Cardiac muscle cell (in vitro differentiated cells and primary cell): ENCODE data around the gene SMPX. TPM values are rescaled to one million over a fixed set of nuclear protein-coding genes. Genes with fewer than 3 reads are reported as not detected.

Source experiments
- DNase-seq, 2 donors: peaks; one replicate each; pipeline versions ENCODE4 v3.0.0 to v3.0.0-alpha.2; 2010 to 2017; ENCODE audit warnings: low read depth in 1 of 2, low spot score in 1 of 2
- H3K27ac ChIP-seq: fragments of 200-600 bp; sonication (generic); 2 replicates; pipeline ENCODE4 v1.5.1; 2016
- H3K27me3 ChIP-seq: fragments of 200-600 bp; sonication (generic); 2 replicates; pipeline ENCODE4 v1.6.0; 2016; ENCODE audit warnings: control low read depth
- H3K36me3 ChIP-seq: fragments of 200-600 bp; sonication (generic); 2 replicates; pipeline ENCODE4 v1.5.1; 2016; ENCODE audit warnings: control low read depth
- H3K4me1 ChIP-seq: fragments of 200-600 bp; sonication (generic); 2 replicates; pipeline ENCODE4 v1.8.1; 2017; ENCODE audit warnings: low read depth, mild to moderate bottlenecking, mixed run types
- H3K4me3 ChIP-seq: fragments of 200-600 bp; sonication (generic); 2 replicates; pipeline ENCODE4 v1.5.1; 2016; ENCODE audit warnings: mild to moderate bottlenecking
- H3K9me3 ChIP-seq: fragments of 200-600 bp; sonication (generic); 2 replicates; pipeline ENCODE4 v1.5.1; 2017; ENCODE audit warnings: low read depth, mild to moderate bottlenecking, control low read depth
- CTCF ChIP-seq: IDR thresholded peaks from 2 replicates; pipeline ENCODE4 v1.5.1; 2012; ENCODE audit warnings: low read depth, mild to moderate bottlenecking, low read length
- polyA plus RNA-seq: library from polyadenylated mRNA; unstranded; fragments of >200 nt; fragmentation: Nextera tagmentation; extraction: Ambion mirVana; gene quantifications from 2 replicates; pipeline ENCODE4 v1.2.1, GENCODE V29; 2016
- total RNA-seq: library from RNA; depleted of rRNA; stranded (reverse); fragments of >200 nt; gene quantifications from 2 replicates; pipeline ENCODE4 v1.2.3, GENCODE V29; 2016

Gene SMPX
- total and polyA plus RNA-seq, 2 experiments from 2014 or later: 402 to 1,072 TPM

- no peaks in the 10 kb centered on the region for H3K9me3 ChIP-seq
- no peaks in the 10 kb centered on the region for H3K36me3 ChIP-seq
- no peak for TF ChIP-seq CTCF
- H3K27ac ChIP-seq: no peak overlapping the region
- no peak overlapping the region for H3K4me3 ChIP-seq
- DNase-seq: no peak
- no peaks in the 10 kb centered on the region for H3K4me1 ChIP-seq
- no peaks in the 10 kb centered on the region for H3K27me3 ChIP-seq
Observed at GRCh38 chrX:21666679-21667078, 91.2 kb downstream of the SMPX start.

DNA sequence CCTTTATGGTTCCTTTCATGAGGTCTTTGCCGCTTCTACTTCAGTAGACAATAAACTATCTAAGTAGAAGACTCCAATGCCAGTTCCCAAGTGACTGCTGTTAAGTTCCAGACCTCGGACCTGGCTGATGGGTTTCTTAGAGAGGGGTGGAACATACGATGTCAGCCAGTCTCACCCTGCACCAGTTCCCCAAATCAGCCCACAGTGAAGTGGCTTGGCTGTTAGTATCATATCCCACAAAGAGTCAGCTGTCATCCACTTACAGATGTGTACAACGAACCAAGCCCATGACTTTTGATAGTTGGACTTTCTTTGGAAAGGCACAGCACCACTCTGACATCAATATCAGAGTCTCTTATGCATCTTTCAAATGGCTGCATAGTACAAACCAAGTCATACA lies 91.7 kb downstream of the SMPX start:
- no peaks in the 10 kb centered on the region for H3K27me3 ChIP-seq
- DNase-seq: no peak
- H3K4me3 ChIP-seq: no peak overlapping the region
- H3K27ac ChIP-seq: no peak overlapping the region
- H3K9me3 ChIP-seq: no peaks in the 10 kb centered on the region
- H3K4me1 ChIP-seq: no peaks in the 10 kb centered on the region
- H3K36me3 ChIP-seq: no peaks in the 10 kb centered on the region
- TF ChIP-seq CTCF: no peak

- TF ChIP-seq CTCF: no peak
- H3K36me3 ChIP-seq: no peaks in the 10 kb centered on the region
- DNase-seq: no peak
- no peak overlapping the region for H3K4me3 ChIP-seq
- no peaks in the 10 kb centered on the region for H3K4me1 ChIP-seq
- H3K27me3 ChIP-seq: peaks cover 5% of the 10 kb centered on the region
- no peak overlapping the region for H3K27ac ChIP-seq
- H3K9me3 ChIP-seq: no peaks in the 10 kb centered on the region
Observed at GRCh38 chrX:21662761-21663160, 95.2 kb downstream of the SMPX start.

GRCh38 chrX:21661316-21661715 lies 96.6 kb downstream of the SMPX start:
- no peak for TF ChIP-seq CTCF
- Histone ChIP-seq H3K4me3 (no peak overlapping the region), H3K4me1 (no peaks in the 10 kb centered on the region), H3K27ac (no peak overlapping the region), H3K9me3 (no peaks in the 10 kb centered on the region), H3K36me3 (no peaks in the 10 kb centered on the region), H3K27me3 (peaks cover 5% of the 10 kb centered on the region)
- no peak for DNase-seq

GRCh38 chrX:21660156-21660555 lies 97.8 kb downstream of the SMPX start:
- DNase-seq: no peak
- no peaks in the 10 kb centered on the region for H3K4me1 ChIP-seq
- no peak overlapping the region for H3K27ac ChIP-seq
- no peak overlapping the region for H3K4me3 ChIP-seq
- TF ChIP-seq CTCF: no peak
- no peaks in the 10 kb centered on the region for H3K9me3 ChIP-seq
- no peaks in the 10 kb centered on the region for H3K36me3 ChIP-seq
- H3K27me3 ChIP-seq: peaks cover 5% of the 10 kb centered on the region

DNA sequence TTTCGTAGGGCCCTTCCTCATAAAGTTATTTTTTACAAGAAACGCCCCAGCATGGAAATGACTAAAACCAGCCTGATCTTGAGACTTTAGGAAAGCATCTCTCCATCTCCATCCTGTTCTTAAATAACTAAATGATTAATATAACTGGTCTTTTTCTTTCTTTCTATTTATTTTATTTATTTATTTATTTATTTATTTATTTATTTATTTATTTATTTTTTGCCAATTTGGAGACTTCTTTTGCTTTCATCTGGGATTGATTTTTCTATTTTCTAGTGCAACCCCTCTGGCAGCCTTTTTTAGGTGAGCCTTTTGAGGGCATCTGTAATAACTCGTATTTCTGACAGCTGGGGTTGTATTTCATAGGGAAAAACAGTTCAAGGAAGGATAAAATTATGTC lies 98.6 kb downstream of the SMPX start:
- Histone ChIP-seq H3K4me3 (no peak overlapping the region), H3K36me3 (no peaks in the 10 kb centered on the region), H3K27me3 (peaks cover 5% of the 10 kb centered on the region), H3K9me3 (no peaks in the 10 kb centered on the region), H3K4me1 (no peaks in the 10 kb centered on the region), H3K27ac (no peak overlapping the region)
- no peak for TF ChIP-seq CTCF
- DNase-seq: no peak
